Transverse colon (tissue), 4 donors: ENCODE measurements around the gene MINDY2. TPM values are rescaled to one million over a fixed set of nuclear protein-coding genes. Genes with fewer than 3 reads are reported as not detected.

Experiments
- DNase-seq: peaks from one replicate; pipeline ENCODE4 v3.0.0-alpha.2; 2019
- H3K27ac ChIP-seq, 4 donors: fragments of 200-600 bp; sonication (generic); 2 replicates each; pipeline ENCODE4 v1.5.1; 2016 to 2018; ENCODE audit warnings: inconsistent platforms in 4 of 4
- H3K27me3 ChIP-seq: fragments of 200-600 bp; sonication (generic); 2 replicates; pipeline ENCODE4 v1.5.1; 2017; ENCODE audit warnings: inconsistent platforms
- H3K36me3 ChIP-seq, 4 donors: fragments of 200-600 bp; sonication (generic); 2 replicates each; pipeline ENCODE4 v1.5.1; 2017 to 2019; ENCODE audit warnings: inconsistent platforms in 4 of 4
- H3K4me1 ChIP-seq, 4 donors: fragments of 200-600 bp; sonication (generic); 2 replicates each; pipeline ENCODE4 v1.5.1; 2017 to 2020; ENCODE audit warnings: inconsistent platforms in 4 of 4
- H3K4me3 ChIP-seq, 4 donors: fragments of 200-600 bp; sonication (generic); 1 replicate in 1 of 4; 2 replicates in 3 of 4; pipeline versions ENCODE4 v1.5.1 to v1.6.1; 2017 to 2019; ENCODE audit warnings: inconsistent platforms in 4 of 4
- H3K9me3 ChIP-seq, 2 donors: fragments of 200-600 bp; sonication (generic); 2 replicates each; pipeline ENCODE4 v1.5.1; 2017 to 2019; ENCODE audit warnings: inconsistent platforms in 2 of 2
- EP300 ChIP-seq: sonication (generic); formaldehyde crosslinking; IDR thresholded peaks from one replicate; pipeline ENCODE4 v1.6.1; 2017; ENCODE audit warnings: antibody characterized with exemption, low read depth
- POLR2A ChIP-seq: fragments of 450-650 bp; IDR thresholded peaks from one replicate; pipeline ENCODE4 v1.6.1; 2016; ENCODE audit warnings: antibody characterized with exemption, mild to moderate bottlenecking, moderate library complexity
- POLR2AphosphoS5 ChIP-seq, 3 donors: sonication (generic); formaldehyde crosslinking; IDR thresholded peaks; one replicate each; pipeline ENCODE4 v1.6.1; 2016; ENCODE audit warnings: antibody characterized with exemption in 3 of 3
- WGBS, 2 donors: methylation state at CpG; one replicate each; pipeline ENCODE4 v1.1.5; 2018; ENCODE audit warnings: low coverage in 1 of 2; 5-methylcytosine and 5-hydroxymethylcytosine counted together
- in situ Hi-C, 4 donors: fragments of 200-750 bp; cut with MboI; loops; one replicate each; pipeline versions ENCODE4 v1.15.0 to v1.15.1; 2017; ENCODE audit warnings: low sequenced_read_pairs in 3 of 4, low pct_ligation_motif_present in 1 of 4, low pct_unique_long_range_greater_than_20kb in 1 of 4
- intact Hi-C: fragments of 100-400 bp; cut with DNase I; formaldehyde crosslinking; loops from one replicate; pipeline ENCODE4 v1.15.1; 2023; ENCODE audit warnings: low total_unique reads
- total RNA-seq, 4 donors: library from RNA; depleted of rRNA; stranded (reverse); fragments of >200 nt; gene quantifications; one replicate each; pipeline ENCODE4 v1.1.0, GENCODE V29; 2016
- TF ChIP-seq, protein P1 (sequence below), 5 experiments: fragments of 200-600 bp in 3 of 5; fragments of 450-650 bp in 2 of 5; sonication (generic) in 3 of 5; IDR thresholded peaks; 1 replicate in 2 of 5; 2 replicates in 3 of 5; pipeline ENCODE4 v1.5.1; 2016 to 2017; ENCODE audit warnings: antibody characterized with exemption in 5 of 5, inconsistent platforms in 3 of 5, mild to moderate bottlenecking in 2 of 5, moderate library complexity in 1 of 5

Gene MINDY2
- total RNA-seq, 4 donors from 2014 or later, result 7.4 to 13.9 (median 12.0) TPM

DNA sequence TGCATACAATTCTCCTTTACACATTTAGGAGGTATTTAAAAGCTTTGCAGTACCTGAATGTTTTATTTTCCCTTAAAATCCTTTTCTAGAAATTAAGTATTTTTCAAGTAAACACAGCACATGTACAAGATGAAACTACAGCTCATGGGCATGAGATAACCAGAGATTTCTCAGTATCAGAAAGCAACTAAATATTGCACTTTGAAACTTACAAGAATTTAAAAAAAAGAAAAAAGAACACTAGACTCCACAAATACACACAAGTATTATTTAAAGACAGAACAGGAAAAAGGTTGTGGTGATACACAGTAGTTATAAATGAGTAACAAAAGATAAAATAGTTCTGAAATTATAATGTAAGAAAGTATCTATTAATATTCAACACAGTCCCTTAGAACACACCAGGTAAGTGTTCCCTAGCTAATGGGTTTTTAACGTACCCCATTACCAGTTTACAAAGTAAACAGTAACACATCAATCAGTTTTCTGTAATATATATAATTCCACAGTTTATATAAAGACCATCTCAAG is 127.1 kb downstream of the MINDY2 start:
- WGBS, 2 donors, result 71 to 73% methylated on average over 1 of the region's 1 CpG
- intact Hi-C loops (no loop called here), in situ Hi-C loops (no loop called here)
- DNase-seq, result no peak
- H3K36me3 ChIP-seq, result peaks cover 0 to 68% (median 22%) of the 10 kb centered on the region in 4 donors
- no peak overlapping the region for H3K27ac ChIP-seq
- H3K4me1 ChIP-seq, result no peaks in the 10 kb centered on the region
- no peak overlapping the region for H3K4me3 ChIP-seq
- TF ChIP-seq POLR2A (no peak), EP300 (no peak), POLR2AphosphoS5 (IDR thresholded peaks at IDR 0.05) (no peak)
- TF ChIP-seq, protein P1, sequence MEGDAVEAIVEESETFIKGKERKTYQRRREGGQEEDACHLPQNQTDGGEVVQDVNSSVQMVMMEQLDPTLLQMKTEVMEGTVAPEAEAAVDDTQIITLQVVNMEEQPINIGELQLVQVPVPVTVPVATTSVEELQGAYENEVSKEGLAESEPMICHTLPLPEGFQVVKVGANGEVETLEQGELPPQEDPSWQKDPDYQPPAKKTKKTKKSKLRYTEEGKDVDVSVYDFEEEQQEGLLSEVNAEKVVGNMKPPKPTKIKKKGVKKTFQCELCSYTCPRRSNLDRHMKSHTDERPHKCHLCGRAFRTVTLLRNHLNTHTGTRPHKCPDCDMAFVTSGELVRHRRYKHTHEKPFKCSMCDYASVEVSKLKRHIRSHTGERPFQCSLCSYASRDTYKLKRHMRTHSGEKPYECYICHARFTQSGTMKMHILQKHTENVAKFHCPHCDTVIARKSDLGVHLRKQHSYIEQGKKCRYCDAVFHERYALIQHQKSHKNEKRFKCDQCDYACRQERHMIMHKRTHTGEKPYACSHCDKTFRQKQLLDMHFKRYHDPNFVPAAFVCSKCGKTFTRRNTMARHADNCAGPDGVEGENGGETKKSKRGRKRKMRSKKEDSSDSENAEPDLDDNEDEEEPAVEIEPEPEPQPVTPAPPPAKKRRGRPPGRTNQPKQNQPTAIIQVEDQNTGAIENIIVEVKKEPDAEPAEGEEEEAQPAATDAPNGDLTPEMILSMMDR (IDR thresholded peaks at IDR 0.05), result no peak
- no peaks in the 10 kb centered on the region for H3K27me3 ChIP-seq
- H3K9me3 ChIP-seq, result no peaks in the 10 kb centered on the region

- no peak overlapping the region for H3K27ac ChIP-seq
- no peak overlapping the region for H3K4me3 ChIP-seq
- peaks cover 0 to 55% (median 15%) of the 10 kb centered on the region in 4 donors for H3K36me3 ChIP-seq
- in situ Hi-C loops, result no loop called here
- intact Hi-C loops, result no loop called here
- WGBS, 2 donors, result 48 to 77% methylated on average over 2 to 3 of the region's 3 CpGs
- H3K9me3 ChIP-seq, result no peaks in the 10 kb centered on the region
- DNase-seq, result no peak
- no peaks in the 10 kb centered on the region for H3K27me3 ChIP-seq
- TF ChIP-seq POLR2A (no peak), POLR2AphosphoS5 (IDR thresholded peaks at IDR 0.05) (no peak), EP300 (no peak)
- TF ChIP-seq, protein P1 (IDR thresholded peaks at IDR 0.05), result no peak
- no peaks in the 10 kb centered on the region for H3K4me1 ChIP-seq
Measured at GRCh38 chr15:58900631-58901030, 129.5 kb downstream of the MINDY2 start.

DNA sequence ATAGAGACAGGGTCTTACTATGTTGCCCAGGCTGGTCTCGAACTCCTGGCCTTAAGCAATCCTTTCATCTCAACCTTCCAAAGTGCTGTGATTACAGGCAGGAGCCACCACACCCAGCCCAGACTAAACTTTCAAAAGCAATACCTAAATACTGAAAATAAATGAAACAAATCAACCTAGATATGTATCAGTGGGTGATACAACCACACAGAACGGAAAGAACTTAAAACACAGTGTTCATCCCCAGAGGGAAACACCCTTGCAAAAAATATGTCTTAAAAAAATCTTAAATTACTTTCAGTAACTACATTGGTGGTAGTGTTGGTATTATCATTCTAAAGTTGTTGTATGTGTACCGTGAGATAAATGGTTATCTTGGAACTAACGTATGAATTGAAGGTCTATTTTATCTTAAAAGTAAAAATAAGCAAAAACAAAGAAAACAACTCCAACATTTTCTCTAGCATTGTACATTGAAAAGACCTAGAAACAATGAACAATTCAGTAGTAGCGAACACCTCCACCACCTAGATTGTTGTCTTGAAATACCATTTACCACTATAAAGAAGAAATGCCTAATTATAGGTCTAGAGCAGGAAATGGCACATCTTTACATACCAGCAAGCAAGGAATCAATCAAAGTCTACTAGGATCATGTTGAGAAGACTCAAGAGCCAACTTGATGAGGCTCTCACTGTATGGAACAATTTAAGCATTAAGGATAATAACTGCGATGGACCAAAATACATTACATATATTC is 137.6 kb downstream of the MINDY2 start:
- no peak for DNase-seq
- TF ChIP-seq EP300 (no peak), POLR2AphosphoS5 (IDR thresholded peaks at IDR 0.05) (no peak), POLR2A (no peak)
- TF ChIP-seq, protein P1 (IDR thresholded peaks at IDR 0.05), result no peak
- Histone ChIP-seq H3K4me3 (no peak overlapping the region), H3K36me3 (peaks cover 0 to 56% (median 11%) of the 10 kb centered on the region in 4 donors), H3K27ac (no peak overlapping the region), H3K27me3 (no peaks in the 10 kb centered on the region), H3K4me1 (no peaks in the 10 kb centered on the region), H3K9me3 (no peaks in the 10 kb centered on the region)
- in situ Hi-C loops, result no loop called here
- intact Hi-C loops, result no loop called here
- 91 to 99% methylated on average over 6 of the region's 6 CpGs for WGBS, 2 donors

- WGBS, 2 donors, result 88 to 100% methylated on average over 1 of the region's 1 CpG
- intact Hi-C loops (no loop called here), in situ Hi-C loops (no loop called here)
- Histone ChIP-seq H3K4me3 (no peak overlapping the region), H3K27ac (no peak overlapping the region), H3K4me1 (no peaks in the 10 kb centered on the region), H3K36me3 (peaks cover 0 to 63% (median 11%) of the 10 kb centered on the region in 4 donors), H3K9me3 (no peaks in the 10 kb centered on the region), H3K27me3 (no peaks in the 10 kb centered on the region)
- no peak for DNase-seq
- no peak for TF ChIP-seq POLR2A
- TF ChIP-seq EP300, result no peak
- no peak for TF ChIP-seq POLR2AphosphoS5 (IDR thresholded peaks at IDR 0.05)
- TF ChIP-seq, protein P1 (IDR thresholded peaks at IDR 0.05), result no peak
Measured at GRCh38 chr15:58909616-58910015, 138.5 kb downstream of the MINDY2 start.
